Measurements from ENCODE around the gene LASP1. TPM values are rescaled to one million over a fixed set of nuclear protein-coding genes. Genes with fewer than 3 reads are reported as not detected.

The LASP1 gene
- total and polyA plus RNA-seq, 2 donors (not counting 3 experiments of a cell fraction or from before 2014, with no cell fraction given), result 214 to 242 TPM

- no peak for DNase-seq (ENCODE audit: low read depth, low spot score)
- Histone ChIP-seq H3K9me1 (replicated peaks; ENCODE audit: control insufficient read depth, extremely low read depth, insufficient read depth, low read length) (no peaks in the 10 kb centered on the region), H3K79me2 (ENCODE audit: control insufficient read depth, insufficient read depth, low read length) (peaks cover 86% of the 10 kb centered on the region), H3K9ac (replicated peaks; ENCODE audit: extremely low read depth, insufficient read depth, low read length) (no peak overlapping the region), H3K36me3 (ENCODE audit: control insufficient read depth in 2 of 2, extremely low read depth in 1 of 2, insufficient read depth in 2 of 2, low read length in 2 of 2) (peaks cover 11 to 39% of the 10 kb centered on the region in 2 experiments), H3K27ac (ENCODE audit: insufficient read depth, low read depth, low read length) (no peak overlapping the region), H3K27me3 (ENCODE audit: control insufficient read depth in 2 of 2, insufficient read depth in 2 of 2, low read length in 2 of 2) (no peaks in the 10 kb centered on the region), H3K4me2 (ENCODE audit: insufficient read depth, low read length) (no peak overlapping the region), H3K4me3 (replicated peaks in 1 of 3; ENCODE audit: insufficient read depth in 1 of 3, low read depth in 1 of 3, low read length in 3 of 3) (no peak overlapping the region), H2AFZ (ENCODE audit: low read depth, low read length) (no peak overlapping the region), H3K9me3 (replicated peaks; ENCODE audit: control insufficient read depth, insufficient read depth, low read length) (no peaks in the 10 kb centered on the region), H3K4me1 (ENCODE audit: control insufficient read depth, extremely low read depth, insufficient read depth, low read length) (peaks cover 21% of the 10 kb centered on the region), H4K20me1 (replicated peaks; ENCODE audit: control insufficient read depth, extremely low read depth, insufficient read depth, low read length) (no peaks in the 10 kb centered on the region)
- BruUV-seq (replicated peaks), result no TSS peak
- FAIRE-seq, result no peak
- TF ChIP-seq POLR2AphosphoS5 (IDR thresholded peaks at IDR 0.05; ENCODE audit: insufficient read depth, low read depth, low read length), result no peak
- no peak for TF ChIP-seq GATA2 (IDR thresholded peaks at IDR 0.05; ENCODE audit: insufficient read depth, insufficient read length, low read depth, low read length)
- no peak for TF ChIP-seq POLR2A (IDR thresholded peaks at IDR 0.05; ENCODE audit: low read depth, low read length)
- ChIA-PET CTCF (interaction anchor here (1.0 to 1.8 kb wide), 4 partner anchors 9 to 15 kb away, joined by 3 to 5 read pairs (median 5); partner anchors contain the start of gene LASP1), POLR2A (no interaction called here)
- intact Hi-C loops (cut with micrococcal nuclease), result no loop called here
- dilution Hi-C loops (cut with MboI; ENCODE audit: extremely low pct_ligation_motif_present, low sequenced_read_pairs), result no loop called here
These were observed 15.3 kb downstream of the LASP1 start for GRCh38 chr17:38885044-38885727.

DNA sequence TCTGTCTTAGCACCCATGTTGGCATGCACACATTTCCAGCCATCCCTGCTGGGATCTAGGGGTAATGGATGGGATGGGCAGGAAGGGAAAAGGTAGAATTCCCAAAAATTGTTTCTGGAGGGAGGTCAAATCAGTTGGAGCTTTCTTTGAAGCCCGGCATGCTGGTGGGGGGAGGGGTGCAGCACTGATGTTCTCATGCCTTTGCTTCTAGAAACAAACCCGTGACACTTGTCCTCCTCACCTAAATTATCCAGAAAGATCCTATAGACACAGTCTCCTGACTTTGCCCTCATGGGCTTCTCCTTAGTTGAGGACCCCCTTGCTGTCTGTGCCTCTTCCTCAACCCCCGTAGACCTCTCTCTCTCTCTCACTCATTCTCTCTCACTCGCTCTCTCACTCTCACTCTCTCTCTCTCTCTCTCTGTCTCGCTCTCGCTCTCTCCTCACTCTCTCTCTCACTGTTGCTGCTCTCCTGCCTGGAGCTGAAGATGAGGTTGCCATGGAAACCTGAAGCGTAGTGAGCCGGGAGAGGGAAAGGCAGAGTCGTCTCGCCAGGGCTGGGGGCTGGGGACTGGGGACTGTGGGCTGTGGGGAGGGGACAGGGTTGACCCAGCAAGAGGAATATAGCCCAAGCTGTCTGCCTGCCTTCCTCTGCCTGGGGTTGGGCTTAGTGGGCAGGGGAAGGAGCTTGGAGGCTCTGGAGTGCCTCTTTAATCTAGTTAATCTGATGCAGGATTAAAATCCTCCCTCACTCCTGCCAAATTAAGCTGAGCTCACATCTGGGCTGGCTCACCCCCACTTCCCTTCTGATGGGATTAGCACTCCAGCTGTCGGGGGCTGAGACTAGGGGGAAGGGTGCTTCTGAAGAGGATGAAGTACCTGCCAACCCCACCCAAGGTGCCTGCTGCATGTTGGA is 16.1 kb downstream of the LASP1 start:
- no peaks in the 10 kb centered on the region for H3K9me1 ChIP-seq (replicated peaks; ENCODE audit: control insufficient read depth, extremely low read depth, insufficient read depth, low read length)
- H3K4me1 ChIP-seq (ENCODE audit: control insufficient read depth, extremely low read depth, insufficient read depth, low read length), result peaks cover 13% of the 10 kb centered on the region
- H3K36me3 ChIP-seq (ENCODE audit: control insufficient read depth in 2 of 2, extremely low read depth in 1 of 2, insufficient read depth in 2 of 2, low read length in 2 of 2), result peaks cover 10 to 46% of the 10 kb centered on the region in 2 experiments
- H3K79me2 ChIP-seq (ENCODE audit: control insufficient read depth, insufficient read depth, low read length), result peaks cover 78% of the 10 kb centered on the region
- H3K4me2 ChIP-seq (ENCODE audit: insufficient read depth, low read length), result no peak overlapping the region
- H3K9ac ChIP-seq (replicated peaks; ENCODE audit: extremely low read depth, insufficient read depth, low read length), result no peak overlapping the region
- H3K9me3 ChIP-seq (replicated peaks; ENCODE audit: control insufficient read depth, insufficient read depth, low read length), result no peaks in the 10 kb centered on the region
- TF ChIP-seq MYC (IDR thresholded peaks at IDR 0.05; ENCODE audit: low read depth, low read length) (no peak), POLR2A (IDR thresholded peaks at IDR 0.05; ENCODE audit: low read depth, low read length) (no peak), EZH2 (IDR thresholded peaks at IDR 0.05; ENCODE audit: borderline replicate concordance, low read depth, low read length, severe bottlenecking) (no peak), JUN (IDR thresholded peaks at IDR 0.05; ENCODE audit: borderline replicate concordance, insufficient read depth, insufficient read length, low read depth) (no peak)
- DNase-seq (ENCODE audit: low read depth, low spot score) (no peak), FAIRE-seq (no peak)
- no TSS peak for BruUV-seq (replicated peaks)
- CTCF ChIA-PET, result interaction anchor here (1.0 to 1.8 kb wide), 4 partner anchors 8 to 16 kb away, joined by 3 to 5 read pairs (median 5); partner anchors contain the start of gene LASP1
- POLR2A ChIA-PET, result no interaction called here
- H4K20me1 ChIP-seq (replicated peaks; ENCODE audit: control insufficient read depth, extremely low read depth, insufficient read depth, low read length), result no peaks in the 10 kb centered on the region
- no peak overlapping the region for H3K27ac ChIP-seq (ENCODE audit: insufficient read depth, low read depth, low read length)
- dilution Hi-C loops (cut with MboI; ENCODE audit: extremely low pct_ligation_motif_present, low sequenced_read_pairs) (no loop called here), intact Hi-C loops (cut with micrococcal nuclease) (no loop called here)
- H3K4me3 ChIP-seq (replicated peaks in 1 of 3; ENCODE audit: insufficient read depth in 1 of 3, low read depth in 1 of 3, low read length in 3 of 3), result no peak overlapping the region
- no peak overlapping the region for H2AFZ ChIP-seq (ENCODE audit: low read depth, low read length)
- no peaks in the 10 kb centered on the region for H3K27me3 ChIP-seq (ENCODE audit: control insufficient read depth in 2 of 2, insufficient read depth in 2 of 2, low read length in 2 of 2)
